Measurements from ENCODE around the gene TACC2.

DNA sequence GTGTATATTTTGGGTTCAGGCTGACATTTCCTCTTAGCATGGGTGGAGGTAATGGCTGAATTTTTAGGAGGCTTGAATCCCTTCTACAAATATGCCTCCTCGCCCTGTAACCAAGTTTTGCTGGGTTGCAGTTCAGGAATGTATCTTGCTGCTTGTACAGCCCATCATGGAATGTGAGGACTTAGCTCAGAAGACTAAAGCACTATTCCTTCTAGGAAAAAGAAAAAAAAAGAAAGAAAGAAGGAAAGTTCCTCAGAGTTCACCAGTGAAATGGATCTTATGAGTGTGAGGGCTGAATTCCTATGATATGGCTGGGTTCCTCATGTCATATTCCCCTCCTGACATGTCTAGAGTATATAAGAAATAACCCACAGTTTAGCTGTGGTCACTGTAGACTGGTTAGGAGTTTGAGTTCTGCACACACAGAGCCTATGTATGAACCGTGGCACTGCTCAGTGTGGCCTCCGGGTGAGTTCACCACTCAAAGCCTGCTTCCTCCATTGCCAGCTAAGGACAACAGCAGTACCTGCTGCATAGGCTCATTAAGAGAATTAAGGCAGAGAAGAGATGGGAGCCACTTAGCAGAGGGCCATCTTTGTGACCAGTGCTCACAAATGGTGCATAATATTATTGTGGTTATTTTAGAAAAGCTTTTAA lies 114.0 kb downstream of the TACC2 start:
- TF ChIP-seq, protein P1, sequence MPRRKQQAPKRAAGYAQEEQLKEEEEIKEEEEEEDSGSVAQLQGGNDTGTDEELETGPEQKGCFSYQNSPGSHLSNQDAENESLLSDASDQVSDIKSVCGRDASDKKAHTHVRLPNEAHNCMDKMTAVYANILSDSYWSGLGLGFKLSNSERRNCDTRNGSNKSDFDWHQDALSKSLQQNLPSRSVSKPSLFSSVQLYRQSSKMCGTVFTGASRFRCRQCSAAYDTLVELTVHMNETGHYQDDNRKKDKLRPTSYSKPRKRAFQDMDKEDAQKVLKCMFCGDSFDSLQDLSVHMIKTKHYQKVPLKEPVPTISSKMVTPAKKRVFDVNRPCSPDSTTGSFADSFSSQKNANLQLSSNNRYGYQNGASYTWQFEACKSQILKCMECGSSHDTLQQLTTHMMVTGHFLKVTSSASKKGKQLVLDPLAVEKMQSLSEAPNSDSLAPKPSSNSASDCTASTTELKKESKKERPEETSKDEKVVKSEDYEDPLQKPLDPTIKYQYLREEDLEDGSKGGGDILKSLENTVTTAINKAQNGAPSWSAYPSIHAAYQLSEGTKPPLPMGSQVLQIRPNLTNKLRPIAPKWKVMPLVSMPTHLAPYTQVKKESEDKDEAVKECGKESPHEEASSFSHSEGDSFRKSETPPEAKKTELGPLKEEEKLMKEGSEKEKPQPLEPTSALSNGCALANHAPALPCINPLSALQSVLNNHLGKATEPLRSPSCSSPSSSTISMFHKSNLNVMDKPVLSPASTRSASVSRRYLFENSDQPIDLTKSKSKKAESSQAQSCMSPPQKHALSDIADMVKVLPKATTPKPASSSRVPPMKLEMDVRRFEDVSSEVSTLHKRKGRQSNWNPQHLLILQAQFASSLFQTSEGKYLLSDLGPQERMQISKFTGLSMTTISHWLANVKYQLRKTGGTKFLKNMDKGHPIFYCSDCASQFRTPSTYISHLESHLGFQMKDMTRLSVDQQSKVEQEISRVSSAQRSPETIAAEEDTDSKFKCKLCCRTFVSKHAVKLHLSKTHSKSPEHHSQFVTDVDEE (CRISPR knock-in tag; IDR thresholded peaks at IDR 0.05), result no peak
- TF ChIP-seq ARNTL (CRISPR knock-in tag; IDR thresholded peaks at IDR 0.05; ENCODE audit: borderline replicate concordance, low read depth), result no peak
- no peak for TF ChIP-seq ZC3H10 (CRISPR knock-in tag; IDR thresholded peaks at IDR 0.05)
- TF ChIP-seq ZNF70 (CRISPR knock-in tag; IDR thresholded peaks at IDR 0.05), result no peak
- no peak for TF ChIP-seq OSR1 (CRISPR knock-in tag; IDR thresholded peaks at IDR 0.05)
- TF ChIP-seq RARB (CRISPR knock-in tag; IDR thresholded peaks at IDR 0.05), result no peak
- TF ChIP-seq, protein P2, sequence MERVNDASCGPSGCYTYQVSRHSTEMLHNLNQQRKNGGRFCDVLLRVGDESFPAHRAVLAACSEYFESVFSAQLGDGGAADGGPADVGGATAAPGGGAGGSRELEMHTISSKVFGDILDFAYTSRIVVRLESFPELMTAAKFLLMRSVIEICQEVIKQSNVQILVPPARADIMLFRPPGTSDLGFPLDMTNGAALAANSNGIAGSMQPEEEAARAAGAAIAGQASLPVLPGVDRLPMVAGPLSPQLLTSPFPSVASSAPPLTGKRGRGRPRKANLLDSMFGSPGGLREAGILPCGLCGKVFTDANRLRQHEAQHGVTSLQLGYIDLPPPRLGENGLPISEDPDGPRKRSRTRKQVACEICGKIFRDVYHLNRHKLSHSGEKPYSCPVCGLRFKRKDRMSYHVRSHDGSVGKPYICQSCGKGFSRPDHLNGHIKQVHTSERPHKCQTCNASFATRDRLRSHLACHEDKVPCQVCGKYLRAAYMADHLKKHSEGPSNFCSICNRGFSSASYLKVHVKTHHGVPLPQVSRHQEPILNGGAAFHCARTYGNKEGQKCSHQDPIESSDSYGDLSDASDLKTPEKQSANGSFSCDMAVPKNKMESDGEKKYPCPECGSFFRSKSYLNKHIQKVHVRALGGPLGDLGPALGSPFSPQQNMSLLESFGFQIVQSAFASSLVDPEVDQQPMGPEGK (CRISPR knock-in tag; IDR thresholded peaks at IDR 0.05; ENCODE audit: borderline replicate concordance), result no peak
- TF ChIP-seq, protein P3, sequence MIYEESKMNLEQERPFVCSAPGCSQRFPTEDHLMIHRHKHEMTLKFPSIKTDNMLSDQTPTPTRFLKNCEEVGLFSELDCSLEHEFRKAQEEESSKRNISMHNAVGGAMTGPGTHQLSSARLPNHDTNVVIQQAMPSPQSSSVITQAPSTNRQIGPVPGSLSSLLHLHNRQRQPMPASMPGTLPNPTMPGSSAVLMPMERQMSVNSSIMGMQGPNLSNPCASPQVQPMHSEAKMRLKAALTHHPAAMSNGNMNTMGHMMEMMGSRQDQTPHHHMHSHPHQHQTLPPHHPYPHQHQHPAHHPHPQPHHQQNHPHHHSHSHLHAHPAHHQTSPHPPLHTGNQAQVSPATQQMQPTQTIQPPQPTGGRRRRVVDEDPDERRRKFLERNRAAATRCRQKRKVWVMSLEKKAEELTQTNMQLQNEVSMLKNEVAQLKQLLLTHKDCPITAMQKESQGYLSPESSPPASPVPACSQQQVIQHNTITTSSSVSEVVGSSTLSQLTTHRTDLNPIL (CRISPR knock-in tag; IDR thresholded peaks at IDR 0.05; ENCODE audit: low read depth), result no peak
- TF ChIP-seq ZFP3 (CRISPR knock-in tag; IDR thresholded peaks at IDR 0.05), result no peak
- TF ChIP-seq ZFP30 (CRISPR knock-in tag; IDR thresholded peaks at IDR 0.05), result no peak
- TF ChIP-seq PPARA (CRISPR knock-in tag; IDR thresholded peaks at IDR 0.05; ENCODE audit: borderline replicate concordance), result no peak
- no peak for TF ChIP-seq TOX (CRISPR knock-in tag; IDR thresholded peaks at IDR 0.05; ENCODE audit: borderline replicate concordance)
- TF ChIP-seq, protein P4, sequence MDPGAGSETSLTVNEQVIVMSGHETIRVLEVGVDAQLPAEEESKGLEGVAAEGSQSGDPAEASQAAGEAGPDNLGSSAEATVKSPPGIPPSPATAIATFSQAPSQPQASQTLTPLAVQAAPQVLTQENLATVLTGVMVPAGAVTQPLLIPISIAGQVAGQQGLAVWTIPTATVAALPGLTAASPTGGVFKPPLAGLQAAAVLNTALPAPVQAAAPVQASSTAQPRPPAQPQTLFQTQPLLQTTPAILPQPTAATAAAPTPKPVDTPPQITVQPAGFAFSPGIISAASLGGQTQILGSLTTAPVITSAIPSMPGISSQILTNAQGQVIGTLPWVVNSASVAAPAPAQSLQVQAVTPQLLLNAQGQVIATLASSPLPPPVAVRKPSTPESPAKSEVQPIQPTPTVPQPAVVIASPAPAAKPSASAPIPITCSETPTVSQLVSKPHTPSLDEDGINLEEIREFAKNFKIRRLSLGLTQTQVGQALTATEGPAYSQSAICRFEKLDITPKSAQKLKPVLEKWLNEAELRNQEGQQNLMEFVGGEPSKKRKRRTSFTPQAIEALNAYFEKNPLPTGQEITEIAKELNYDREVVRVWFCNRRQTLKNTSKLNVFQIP (CRISPR knock-in tag; IDR thresholded peaks at IDR 0.05; ENCODE audit: borderline replicate concordance, low read depth), result no peak

Measured in SK-N-SH treated with all-trans-retinoic acid at 6 μM for 48 hours (cell line).